H1 (cell line): ENCODE results near the gene LVRN. TPM values are rescaled to one million over a fixed set of nuclear protein-coding genes. Genes with fewer than 3 reads are reported as not detected.

Experiments
- CTCF ChIA-PET: fragments of 300-600 bp; sonication (Branson Sonifier 250); formaldehyde crosslinking; loops from one replicate; lab custom pipeline; 2021; ENCODE audit not compliant: partially characterized antibody; lab: Charles Lee
- POLR2A ChIA-PET: fragments of 300-600 bp; sonication (Branson Sonifier 250); formaldehyde crosslinking; loops from one replicate; lab custom pipeline; 2021; ENCODE audit warnings: inconsistent platforms; ENCODE audit not compliant: partially characterized antibody; lab: Charles Lee
- DNase-seq, 2 experiments: peaks; one replicate each; pipeline versions ENCODE4 v3.0.0 to v3.0.0-alpha.2; 2010 to 2022; ENCODE audit warnings: low spot score in 2 of 2, low read depth in 1 of 2, mixed read lengths in 1 of 2
- FAIRE-seq: peaks from 2 replicates; lab custom pipeline; 2011; peaks lifted over from hg19 to GRCh38; lab: Jason Lieb, UNC
- H2AFZ ChIP-seq: 2 replicates; pipeline ENCODE4 v1.8.1; 2012; ENCODE audit warnings: low read length, inconsistent platforms
- H2AK5ac ChIP-seq: 2 replicates; pipeline ENCODE4 v1.6.1; 2013; ENCODE audit warnings: low read depth, low read length
- H2BK120ac ChIP-seq: replicated peaks from 2 replicates; pipeline ENCODE3; 2013; ENCODE audit warnings: low read depth, low read length, inconsistent platforms
- H2BK12ac ChIP-seq: 2 replicates; pipeline ENCODE4 v1.6.1; 2013; ENCODE audit warnings: low read depth, low read length
- H2BK15ac ChIP-seq: 2 replicates; pipeline ENCODE4 v1.6.1; 2013; ENCODE audit warnings: low read length
- H2BK20ac ChIP-seq: 2 replicates; pipeline ENCODE4 v1.6.1; 2013; ENCODE audit warnings: low read length
- H2BK5ac ChIP-seq: 2 replicates; pipeline ENCODE4 v1.6.1; 2013; ENCODE audit warnings: low read depth, low read length
- H3K14ac ChIP-seq: 2 replicates; pipeline ENCODE4 v1.6.1; 2013; ENCODE audit warnings: inconsistent platforms; ENCODE audit not compliant: insufficient read length
- H3K18ac ChIP-seq: 2 replicates; pipeline ENCODE4 v1.6.1; 2013; ENCODE audit warnings: low read length; ENCODE audit errors: extremely low read depth
- H3K23ac ChIP-seq: 2 replicates; pipeline ENCODE4 v1.6.1; 2013; ENCODE audit warnings: inconsistent platforms; ENCODE audit not compliant: insufficient read length
- H3K23me2 ChIP-seq: 2 replicates; pipeline ENCODE4 v1.6.1; 2013; ENCODE audit warnings: low read depth, low read length
- H3K27ac ChIP-seq: 2 replicates; pipeline ENCODE4 v1.6.1; 2011; ENCODE audit warnings: low read depth, low read length, inconsistent platforms
- H3K27me3 ChIP-seq, 4 experiments: replicated peaks in 1 of 4; 1 replicate in 1 of 4; 2 replicates in 3 of 4; pipeline versions ENCODE4 v1.6.1 to v1.8.1; 2011 to 2013; ENCODE audit warnings: low read length in 3 of 4, mild to moderate bottlenecking in 3 of 4, inconsistent platforms in 2 of 4, mixed read lengths in 2 of 4, moderate library complexity in 1 of 4; ENCODE audit not compliant: control insufficient read depth in 3 of 4, insufficient read depth in 3 of 4; ENCODE audit errors: extremely low read depth in 1 of 4
- H3K36me3 ChIP-seq, 4 experiments: 2 replicates each; pipeline versions ENCODE4 v1.6.1 to v1.8.1; 2011 to 2013; ENCODE audit warnings: mild to moderate bottlenecking in 4 of 4, low read length in 3 of 4, moderate library complexity in 2 of 4, control low read depth in 1 of 4, inconsistent platforms in 1 of 4; ENCODE audit not compliant: insufficient read depth in 4 of 4, control insufficient read depth in 2 of 4
- H3K4ac ChIP-seq: replicated peaks from 2 replicates; pipeline ENCODE3; 2013; ENCODE audit warnings: low read length, low read depth, mixed read lengths, inconsistent platforms; ENCODE audit not compliant: insufficient read length
- H3K4me1 ChIP-seq, 4 experiments: replicated peaks in 1 of 4; 1 replicate in 1 of 4; 2 replicates in 3 of 4; pipeline versions ENCODE4 v1.6.1 to v1.8.1; 2011 to 2013; ENCODE audit warnings: low read length in 3 of 4, inconsistent platforms in 2 of 4, mixed read lengths in 1 of 4; ENCODE audit not compliant: insufficient read depth in 4 of 4, control insufficient read depth in 3 of 4
- H3K4me2 ChIP-seq, 2 experiments: 2 replicates each; pipeline versions ENCODE4 v1.6.1 to v1.8.1; 2011 to 2013; ENCODE audit warnings: low read depth in 2 of 2, low read length in 2 of 2, control low read depth in 1 of 2, inconsistent platforms in 1 of 2, mild to moderate bottlenecking in 1 of 2; ENCODE audit not compliant: insufficient read depth in 1 of 2
- H3K4me3 ChIP-seq, 4 experiments: fragments of 200-600, 300-600 bp in 1 of 4; sonication (generic), shearing (Covaris generic), sonication (Bioruptor Twin) in 1 of 4; 2 replicates each; pipeline versions ENCODE4 v1.5.1 to v1.8.1; 2011 to 2016; ENCODE audit warnings: low read length in 4 of 4, low read depth in 3 of 4, control low read depth in 2 of 4, inconsistent platforms in 2 of 4, mild to moderate bottlenecking in 2 of 4, mixed read lengths in 1 of 4, moderate library complexity in 1 of 4; ENCODE audit not compliant: insufficient read depth in 2 of 4; ENCODE audit errors: extremely low read depth in 1 of 4
- H3K56ac ChIP-seq: replicated peaks from 2 replicates; pipeline ENCODE3; 2013; ENCODE audit warnings: low read depth, mild to moderate bottlenecking, mixed read lengths, low read length, inconsistent platforms; ENCODE audit not compliant: insufficient read length
- H3K79me1 ChIP-seq: 2 replicates; pipeline ENCODE4 v1.6.1; 2013; ENCODE audit warnings: low read depth, low read length, control low read depth
- H3K79me2 ChIP-seq, 2 experiments: 2 replicates each; pipeline versions ENCODE4 v1.6.1 to v1.8.1; 2012 to 2013; ENCODE audit warnings: low read length in 2 of 2, mild to moderate bottlenecking in 2 of 2, inconsistent platforms in 1 of 2; ENCODE audit not compliant: insufficient read depth in 2 of 2, control insufficient read depth in 1 of 2
- H3K9ac ChIP-seq, 4 experiments: replicated peaks in 1 of 4; 1 replicate in 1 of 4; 2 replicates in 3 of 4; pipeline versions ENCODE4 v1.6.1 to v1.8.1; 2011 to 2013; ENCODE audit warnings: low read depth in 3 of 4, low read length in 3 of 4, control low read depth in 2 of 4, mild to moderate bottlenecking in 2 of 4, moderate library complexity in 2 of 4, inconsistent platforms in 1 of 4; ENCODE audit errors: extremely low read depth in 1 of 4
- H3K9me3 ChIP-seq, 2 experiments: 2 replicates each; pipeline versions ENCODE4 v1.6.1 to v1.8.1; 2012 to 2013; ENCODE audit warnings: mild to moderate bottlenecking in 2 of 2, moderate library complexity in 2 of 2, control low read depth in 1 of 2, inconsistent platforms in 1 of 2, low read depth in 1 of 2, low read length in 1 of 2, mixed read lengths in 1 of 2; ENCODE audit not compliant: insufficient read depth in 2 of 2
- H4K20me1 ChIP-seq, 2 experiments: replicated peaks in 1 of 2; 2 replicates each; pipeline versions ENCODE3 to v1.8.1; 2011 to 2013; ENCODE audit warnings: inconsistent platforms in 2 of 2, low read length in 2 of 2, mild to moderate bottlenecking in 1 of 2; ENCODE audit not compliant: insufficient read depth in 2 of 2, control insufficient read depth in 1 of 2
- H4K5ac ChIP-seq: 2 replicates; pipeline ENCODE4 v1.6.1; 2013; ENCODE audit warnings: low read length, low read depth, mixed read lengths, inconsistent platforms; ENCODE audit not compliant: insufficient read length
- H4K8ac ChIP-seq: 2 replicates; pipeline ENCODE4 v1.8.0; 2013; ENCODE audit warnings: mild to moderate bottlenecking, moderate library complexity, low read length, inconsistent platforms; ENCODE audit not compliant: insufficient read depth; ENCODE audit errors: extremely low read depth
- H4K91ac ChIP-seq: replicated peaks from 2 replicates; pipeline ENCODE3; 2013; ENCODE audit warnings: low read length, mixed read lengths, inconsistent platforms; ENCODE audit not compliant: insufficient read length
- ASH2L ChIP-seq: fragments of 200-600, 300-600 bp; sonication (generic); IDR thresholded peaks from one replicate; pipeline ENCODE4 v1.7.1; 2017; ENCODE audit warnings: low read length
- KDM1A ChIP-seq: fragments of 200-600, 300-600 bp; sonication (generic); IDR thresholded peaks from 2 replicates; pipeline ENCODE4 v1.7.1; 2016; ENCODE audit warnings: mild to moderate bottlenecking, low read length, borderline replicate concordance
- WGBS, 2 experiments: shearing (Covaris generic) in 1 of 2; methylation state at CpG; one replicate each; pipeline versions ENCODE4 v1.1.6 to v1.1.7; 2013 to 2015; ENCODE audit warnings: low lambda C conversion rate in 2 of 2, mixed read lengths in 2 of 2, inconsistent platforms in 1 of 2, low coverage in 1 of 2, missing lambda C conversion rate in 1 of 2; ENCODE audit not compliant: insufficient replicate concordance in 2 of 2, insufficient coverage in 1 of 2, insufficient read length in 1 of 2; ENCODE audit errors: extremely low coverage in 1 of 2, missing lambda C conversion rate in 1 of 2; 5-methylcytosine and 5-hydroxymethylcytosine counted together
- polyA plus RNA-seq, 7 experiments: library from polyadenylated mRNA; depleted of rRNA in 3 of 7; stranded (reverse) in 5 of 7; unstranded in 2 of 7; fragments of >200 nt in 5 of 7; fragments of 200-250 nt in 2 of 7; gene quantifications; 1 replicate in 5 of 7; 2 replicates in 1 of 7; 4 replicates in 1 of 7; pipeline versions ENCODE4 v1.2.1 to v1.2.3, GENCODE V29; 2011 to 2013; ENCODE audit warnings: missing spikeins in 2 of 7, mixed read lengths in 2 of 7
- total RNA-seq: library from RNA; stranded (reverse); fragmentation: NEBNext Ultra II Directional; extraction: Animal tissue kit (Norgen Biotek cat#: 25700); gene quantifications from 2 replicates; pipeline ENCODE4 v1.2.1, GENCODE V29; 2021

LVRN gene
- total and polyA plus RNA-seq, 2 of the 8 experiments (the other 6 are each of a cell fraction or from before 2014, with no cell fraction given): 0.08 to 0.09 TPM

- Histone ChIP-seq H3K14ac (no peak overlapping the region), H3K23me2 (no peaks in the 10 kb centered on the region; the same call in 1 of the 2 replicates), H3K4me3 (no peak overlapping the region), H4K91ac (no peak overlapping the region), H3K4ac (no peak overlapping the region), H4K8ac (no peak overlapping the region), H3K36me3 (no peaks in the 10 kb centered on the region), H3K27me3 (peaks cover 8 to 21% (median 15%) of the 10 kb centered on the region in 4 experiments; a peak in 6 of 7 replicates), H2BK120ac (no peak overlapping the region), H3K79me1 (no peaks in the 10 kb centered on the region), H4K5ac (no peak overlapping the region), H3K18ac (no peak overlapping the region), H2BK12ac (no peak overlapping the region), H4K20me1 (no peaks in the 10 kb centered on the region), H3K9me3 (no peaks in the 10 kb centered on the region), H3K4me2 (no peak overlapping the region), H2BK15ac (no peak overlapping the region), H3K9ac (no peak overlapping the region), H3K23ac (no peak overlapping the region), H2AK5ac (no peak overlapping the region), H3K4me1 (peaks cover 0 to 19% (median 2%) of the 10 kb centered on the region in 4 experiments; a peak in 5 of 7 replicates), H2BK20ac (no peak overlapping the region), H2BK5ac (no peak overlapping the region), H3K56ac (no peak overlapping the region), H2AFZ (no peak overlapping the region), H3K27ac (no peak overlapping the region), H3K79me2 (no peaks in the 10 kb centered on the region)
- no peak for FAIRE-seq
- TF ChIP-seq KDM1A (no peak), ASH2L (no peak)
- ChIA-PET POLR2A (no interaction called here), CTCF (no interaction called here)
- DNase-seq: no peak
- 81% methylated on average over 6 of the region's 6 CpGs; no CpG with 5 or more reads in 1 of the 2 experiments for WGBS, 2 experiments
These were observed 5.3 kb upstream of the LVRN start for GRCh38 chr5:115956957-115957356.
